Tibial nerve (tissue), 4 donors: Measurements from ENCODE around the gene TSHZ1. TPM values are rescaled to one million over a fixed set of nuclear protein-coding genes. Genes with fewer than 3 reads are reported as not detected.

Source experiments
- DNase-seq, 2 donors: peaks; one replicate each; pipeline ENCODE4 v3.0.0-alpha.2; 2019; ENCODE audit warnings: low spot score in 2 of 2
- H3K27ac ChIP-seq, 4 donors: fragments of 200-600 bp; sonication (generic) in 3 of 4; one replicate each; pipeline ENCODE4 v1.5.1; 2017 to 2019; ENCODE audit warnings: mild to moderate bottlenecking in 1 of 4
- H3K27me3 ChIP-seq, 2 donors: fragments of 200-600 bp; sonication (generic) in 1 of 2; one replicate each; pipeline versions ENCODE4 v1.5.1 to v1.6.0; 2017 to 2019
- H3K36me3 ChIP-seq, 3 donors: fragments of 200-600 bp; sonication (generic); one replicate each; pipeline ENCODE4 v1.5.1; 2018 to 2019
- H3K4me1 ChIP-seq, 4 donors: fragments of 200-600 bp; sonication (generic) in 3 of 4; one replicate each; pipeline ENCODE4 v1.5.1; 2017 to 2019
- H3K4me3 ChIP-seq, 4 donors: fragments of 200-600 bp; sonication (generic) in 3 of 4; one replicate each; pipeline ENCODE4 v1.5.1; 2017 to 2019; ENCODE audit warnings: mild to moderate bottlenecking in 1 of 4, moderate library complexity in 1 of 4
- H3K9me3 ChIP-seq, 4 donors: fragments of 200-600 bp; sonication (generic) in 3 of 4; one replicate each; pipeline ENCODE4 v1.5.1; 2017 to 2019
- CTCF ChIP-seq, 5 experiments: fragments of 200-600 bp in 3 of 5; fragments of 450-650 bp in 2 of 5; sonication (generic) in 3 of 5; IDR thresholded peaks; one replicate each; pipeline ENCODE4 v1.5.1; 2016 to 2019; ENCODE audit warnings: antibody characterized with exemption in 5 of 5, mild to moderate bottlenecking in 3 of 5, moderate library complexity in 2 of 5
- EP300 ChIP-seq, 2 donors: sonication (generic); formaldehyde crosslinking; IDR thresholded peaks; one replicate each; pipeline ENCODE4 v1.6.1; 2017; ENCODE audit warnings: antibody characterized with exemption in 2 of 2, mild to moderate bottlenecking in 1 of 2
- POLR2A ChIP-seq, 2 donors: fragments of 450-650 bp; IDR thresholded peaks; one replicate each; pipeline ENCODE4 v1.6.1; 2017; ENCODE audit warnings: antibody characterized with exemption in 2 of 2, mild to moderate bottlenecking in 2 of 2, moderate library complexity in 2 of 2
- WGBS, 2 donors: methylation state at CpG; one replicate each; pipeline ENCODE4 v1.1.5; 2018; 5-methylcytosine and 5-hydroxymethylcytosine counted together
- total RNA-seq, 4 donors: library from RNA; depleted of rRNA; stranded (reverse); fragments of >200 nt; gene quantifications; one replicate each; pipeline ENCODE4 v1.1.0, GENCODE V29; 2016

The TSHZ1 gene
- total RNA-seq, 4 donors from 2014 or later: 15.6 to 23.7 (median 18.3) TPM

- Histone ChIP-seq H3K36me3 (peaks cover 0 to 6% (median 0%) of the 10 kb centered on the region in 3 donors), H3K27me3 (no peaks in the 10 kb centered on the region), H3K4me1 (peaks cover 0 to 69% (median 21%) of the 10 kb centered on the region in 4 donors), H3K27ac (peak overlapping the region in 1 of 4 donors; percentile 61), H3K9me3 (no peaks in the 10 kb centered on the region), H3K4me3 (no peak overlapping the region)
- no peak for DNase-seq
- no peak for TF ChIP-seq EP300 (IDR thresholded peaks at IDR 0.05)
- no peak for TF ChIP-seq CTCF (IDR thresholded peaks at IDR 0.05)
- no peak for TF ChIP-seq POLR2A (IDR thresholded peaks at IDR 0.05)
- 72 to 75% methylated on average over 7 of the region's 7 CpGs for WGBS, 2 donors
Measured at GRCh38 chr18:75200605-75201280, 9.9 kb upstream of the TSHZ1 start.

- peak overlapping the region in 3 of 4 donors; percentile 8 to 97 (median 61) for H3K27ac ChIP-seq
- no peak overlapping the region for H3K4me3 ChIP-seq
- H3K36me3 ChIP-seq: peaks cover 0 to 5% (median 0%) of the 10 kb centered on the region in 3 donors
- DNase-seq: no peak
- no peak for TF ChIP-seq POLR2A (IDR thresholded peaks at IDR 0.05)
- no peak for TF ChIP-seq CTCF (IDR thresholded peaks at IDR 0.05)
- no peak for TF ChIP-seq EP300 (IDR thresholded peaks at IDR 0.05)
- no peaks in the 10 kb centered on the region for H3K9me3 ChIP-seq
- no peaks in the 10 kb centered on the region for H3K27me3 ChIP-seq
- 75 to 90% methylated on average over 18 of the region's 18 CpGs for WGBS, 2 donors
- peaks cover 0 to 77% (median 27%) of the 10 kb centered on the region in 4 donors for H3K4me1 ChIP-seq
Measured at GRCh38 chr18:75201282-75202270, 9.0 kb upstream of the TSHZ1 start.

- Histone ChIP-seq H3K9me3 (no peaks in the 10 kb centered on the region), H3K4me1 (peaks cover 0 to 86% (median 38%) of the 10 kb centered on the region in 4 donors), H3K4me3 (peak overlapping the region in 1 of 4 donors; percentile 54), H3K27me3 (no peaks in the 10 kb centered on the region), H3K36me3 (peaks cover 0 to 5% (median 0%) of the 10 kb centered on the region in 3 donors), H3K27ac (peak overlapping the region in 3 of 4 donors; percentile 9 to 97 (median 66))
- no peak for TF ChIP-seq POLR2A (IDR thresholded peaks at IDR 0.05)
- no peak for TF ChIP-seq EP300 (IDR thresholded peaks at IDR 0.05)
- no peak for TF ChIP-seq CTCF (IDR thresholded peaks at IDR 0.05)
- no peak for DNase-seq
- WGBS, 2 donors: 65 to 73% methylated on average over 6 of the region's 6 CpGs
Measured at GRCh38 chr18:75202696-75203365, 7.8 kb upstream of the TSHZ1 start.

GRCh38 chr18:75203416-75204268 lies 7.0 kb upstream of the TSHZ1 start:
- peak overlapping the region in 3 of 4 donors; percentile 65 to 97 (median 66) for H3K27ac ChIP-seq

More at GRCh38 chr18:75203416-75204268, 7.0 kb upstream of the TSHZ1 start:
- no peak for DNase-seq
- 49 to 56% methylated on average over 22 of the region's 24 CpGs for WGBS, 2 donors
- H3K4me1 ChIP-seq: peaks cover 0 to 78% (median 38%) of the 10 kb centered on the region in 4 donors
- TF ChIP-seq CTCF (IDR thresholded peaks at IDR 0.05): no peak
- no peak for TF ChIP-seq POLR2A (IDR thresholded peaks at IDR 0.05)
- no peak for TF ChIP-seq EP300 (IDR thresholded peaks at IDR 0.05)
- peaks cover 0 to 5% (median 0%) of the 10 kb centered on the region in 3 donors for H3K36me3 ChIP-seq
- H3K4me3 ChIP-seq: peak overlapping the region; percentile 27 to 54 (median 41)
- no peaks in the 10 kb centered on the region for H3K27me3 ChIP-seq
- H3K9me3 ChIP-seq: no peaks in the 10 kb centered on the region
